Motor neuron (in vitro differentiated cells): ENCODE measurements around the gene KCTD2. TPM values are rescaled to one million over a fixed set of nuclear protein-coding genes. Genes with fewer than 3 reads are reported as not detected.

Experiments used
- ATAC-seq, 8 experiments: fragments of 200-7000 bp; cut with Tn5 transposase; replicated peaks in 6 of 8; 2 replicates each; pipeline ENCODE4 v1.8.0; 2021; ENCODE audit warnings: mild to moderate bottlenecking in 8 of 8, moderate library complexity in 8 of 8
- H3K27ac ChIP-seq, 2 donors: fragments of 250-450 bp; sonication (Bioruptor Pico); 2 replicates each; pipeline ENCODE4 v1.9.0; 2021; ENCODE audit warnings: antibody characterized with exemption in 2 of 2, mild to moderate bottlenecking in 2 of 2, moderate library complexity in 1 of 2
- H3K4me1 ChIP-seq, 2 donors: fragments of 250-450 bp; sonication (Bioruptor Pico); replicated peaks in 1 of 2; 2 replicates each; pipeline ENCODE4 v1.6.1; 2021; ENCODE audit warnings: antibody characterized with exemption in 2 of 2, mild to moderate bottlenecking in 2 of 2, moderate library complexity in 1 of 2
- H3K4me3 ChIP-seq, 5 donors: fragments of 250-450 bp; sonication (Bioruptor Pico); 2 replicates each; pipeline ENCODE4 v1.9.0; 2021; ENCODE audit warnings: antibody characterized with exemption in 5 of 5, mild to moderate bottlenecking in 5 of 5, moderate library complexity in 4 of 5
- WGBS, 10 experiments: fragments of 450-650 bp; shearing (Covaris generic); methylation state at CpG; one replicate each; pipeline ENCODE4 v1.0.0; 2022; 5-methylcytosine and 5-hydroxymethylcytosine counted together
- in situ Hi-C, 9 experiments: fragments of 400-800 bp; cut with MboI; loops; one replicate each; pipeline ENCODE4 v1.15.0; 2021; ENCODE audit warnings: low sequenced_read_pairs in 9 of 9, low pct_unique_long_range_greater_than_20kb in 2 of 9; ENCODE audit not compliant: unreplicated experiment in 9 of 9
- total RNA-seq, 8 experiments: library from RNA; unstranded; fragments of 300-600 nt; gene quantifications; 2 replicates each; pipeline versions ENCODE4 v1.2.3 to v1.2.4, GENCODE V29; 2022

KCTD2 gene
- total RNA-seq, 8 experiments from 2014 or later = 13.2 to 41.6 (median 30.6) TPM

DNA sequence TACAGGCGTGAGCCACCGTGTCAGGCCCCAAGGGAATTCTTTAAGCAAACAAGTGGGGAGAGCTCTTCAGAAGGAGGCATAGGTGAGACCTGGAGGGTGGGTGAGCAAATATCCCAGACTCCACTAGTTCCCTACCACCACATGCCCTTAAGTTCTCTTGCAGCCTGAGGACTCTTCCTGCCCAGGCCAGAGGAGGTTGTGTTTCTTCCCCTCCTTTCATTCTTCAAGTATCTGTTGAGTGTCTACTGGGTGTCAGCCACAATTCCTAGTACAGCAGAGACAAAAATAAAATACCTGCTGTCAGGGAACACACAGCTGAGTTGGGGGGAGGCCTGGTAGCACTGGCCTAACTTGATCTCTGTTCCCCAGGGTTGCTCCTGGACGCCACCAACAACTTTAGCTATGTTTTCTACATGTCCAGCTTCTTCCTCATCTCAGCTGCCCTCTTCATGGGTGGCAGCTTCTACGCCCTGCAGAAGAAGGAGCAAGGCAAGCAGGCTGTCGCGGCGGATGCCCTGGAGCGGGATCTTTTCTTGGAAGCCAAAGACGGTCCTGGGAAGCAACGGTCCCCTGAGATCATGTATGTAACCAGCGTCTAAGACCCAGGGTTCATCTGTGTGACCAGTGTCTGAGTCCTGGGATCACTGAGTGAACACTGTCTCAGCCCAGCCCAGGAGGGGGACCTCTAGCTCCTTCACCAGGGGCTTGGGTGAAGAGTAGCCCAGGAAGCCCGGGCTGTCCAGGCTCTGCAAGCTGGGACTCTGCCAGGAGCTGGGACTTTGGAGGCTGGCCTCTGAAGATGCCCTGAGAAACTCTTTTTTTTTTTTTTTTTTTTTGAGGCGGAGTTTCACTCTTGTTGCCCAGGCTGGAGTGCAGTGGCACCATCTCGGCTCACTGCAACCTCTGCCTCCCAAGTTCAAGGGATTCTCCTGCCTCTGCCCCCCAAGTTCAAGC is 56.9 kb downstream of the KCTD2 start:
- in situ Hi-C loops = no loop called here
- ATAC-seq = no peak
- WGBS, 10 experiments = 20 to 93% (median 82%) methylated on average over 1 to 8 of the region's 14 CpGs; no CpG with 5 or more reads in 2 of the 10 experiments
- no peak overlapping the region for H3K27ac ChIP-seq
- peaks cover 10 to 15% of the 10 kb centered on the region in 2 donors for H3K4me1 ChIP-seq
- no peak overlapping the region for H3K4me3 ChIP-seq

DNA sequence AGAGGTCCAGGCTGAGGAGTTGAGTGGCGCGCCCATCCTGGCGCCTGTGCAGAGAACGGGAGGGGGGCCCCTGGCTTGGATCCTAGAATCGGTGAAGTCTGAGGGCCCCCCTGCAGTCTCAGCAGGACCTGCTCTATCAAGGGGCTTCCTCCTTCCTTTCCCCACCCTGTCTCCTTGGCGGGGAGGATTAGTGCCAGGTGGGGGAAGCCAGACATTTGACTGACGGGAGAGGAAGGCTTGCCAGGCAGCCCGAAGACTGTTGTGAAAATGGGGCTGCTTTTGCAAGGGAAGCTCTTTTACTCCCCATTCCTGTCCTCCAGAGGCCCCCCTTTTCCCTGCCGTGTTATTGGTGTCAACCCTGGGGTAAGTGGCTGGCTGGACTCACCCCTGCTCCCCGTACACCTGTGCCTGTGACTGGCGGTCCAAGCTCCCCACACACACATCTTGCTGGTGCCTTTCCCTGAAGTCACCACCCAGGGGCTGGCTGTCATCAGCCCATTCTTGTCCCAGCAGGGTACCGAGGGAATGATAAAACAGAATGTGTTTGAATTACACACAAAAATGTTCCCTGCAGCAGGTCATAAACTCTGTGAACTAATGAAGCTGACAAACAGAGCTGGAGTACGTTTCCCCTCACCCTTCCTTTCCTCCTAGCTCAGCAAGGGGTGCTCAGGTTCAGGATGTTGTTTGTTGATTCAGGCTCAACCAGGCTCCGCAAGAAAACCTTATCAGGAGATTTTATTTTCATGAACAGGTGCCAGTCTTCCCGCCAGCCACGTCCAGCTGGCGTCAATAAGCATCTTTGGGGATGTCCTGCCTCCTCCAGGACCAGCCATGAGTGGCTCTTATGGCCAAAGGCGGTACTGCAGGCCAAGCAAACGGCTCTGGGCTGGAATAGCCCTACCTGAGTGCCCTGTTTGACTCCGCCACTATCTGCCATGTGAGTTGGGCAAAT is 58.4 kb downstream of the KCTD2 start:
- peak in 6 of 8 experiments; percentile 22 to 53 (median 34) for ATAC-seq
- in situ Hi-C loops = no loop called here
- H3K27ac ChIP-seq = no peak overlapping the region
- H3K4me3 ChIP-seq = no peak overlapping the region
- WGBS, 10 experiments = 0 to 88% (median 39%) methylated on average over 1 to 10 of the region's 20 CpGs; no CpG with 5 or more reads in 2 of the 10 experiments
- H3K4me1 ChIP-seq = peaks cover 14 to 18% of the 10 kb centered on the region in 2 donors

DNA sequence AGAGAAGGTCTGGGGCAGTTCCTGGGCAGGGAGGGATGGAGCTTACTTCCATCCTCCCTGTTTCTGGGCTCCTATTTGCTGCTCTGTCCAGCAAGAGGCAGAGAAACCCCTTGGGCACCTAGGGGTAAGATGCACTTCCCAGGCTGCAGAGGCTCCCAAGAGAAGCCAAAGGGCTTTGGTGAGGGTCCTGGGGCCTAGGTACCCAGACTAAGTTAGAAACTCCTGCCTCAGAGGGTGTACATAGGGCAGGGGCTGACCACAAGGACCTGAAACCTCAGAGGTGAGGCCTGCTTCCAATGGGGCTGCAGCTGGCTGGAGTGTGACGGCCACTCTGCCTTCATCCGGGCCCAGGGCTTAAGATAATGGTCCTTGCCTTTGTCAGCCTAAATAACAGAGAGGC is 61.2 kb downstream of the KCTD2 start:
- 0 to 100% (median 83%) methylated on average over 1 to 2 of the region's 2 CpGs; no CpG with 5 or more reads in 5 of the 10 experiments for WGBS, 10 experiments
- Histone ChIP-seq H3K4me1 (peaks cover 9 to 10% of the 10 kb centered on the region in 2 donors), H3K27ac (no peak overlapping the region), H3K4me3 (no peak overlapping the region)
- ATAC-seq = no peak
- in situ Hi-C loops = no loop called here

DNA sequence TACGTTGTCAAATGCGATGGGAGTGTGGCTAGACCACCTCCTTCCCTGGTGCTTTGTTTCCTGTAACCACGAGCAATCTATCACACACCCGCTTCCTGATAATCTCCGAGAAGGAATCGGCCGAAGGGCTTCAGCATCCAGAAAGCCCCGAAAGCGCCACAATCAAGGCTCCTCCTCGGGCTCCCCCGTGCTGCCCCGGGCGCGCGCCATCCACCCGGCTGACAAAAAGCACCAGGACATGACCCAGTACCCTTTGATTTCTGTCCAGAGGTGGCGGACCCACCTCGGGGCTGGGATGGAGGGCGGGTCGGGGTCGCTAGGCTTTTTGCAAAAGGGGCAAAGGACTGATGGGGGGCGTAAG is 62.0 kb downstream of the KCTD2 start:
- 10 to 51% (median 18%) methylated on average over 2 to 6 of the region's 22 CpGs; no CpG with 5 or more reads in 4 of the 10 experiments for WGBS, 10 experiments
- Histone ChIP-seq H3K4me3 (peak overlapping the region; percentile 41 to 81 (median 55)), H3K4me1 (peaks cover 9 to 10% of the 10 kb centered on the region in 2 donors), H3K27ac (no peak overlapping the region)
- ATAC-seq = peak in 3 of 8 experiments; percentile 0 to 18 (median 9)
- in situ Hi-C loops = no loop called here

DNA sequence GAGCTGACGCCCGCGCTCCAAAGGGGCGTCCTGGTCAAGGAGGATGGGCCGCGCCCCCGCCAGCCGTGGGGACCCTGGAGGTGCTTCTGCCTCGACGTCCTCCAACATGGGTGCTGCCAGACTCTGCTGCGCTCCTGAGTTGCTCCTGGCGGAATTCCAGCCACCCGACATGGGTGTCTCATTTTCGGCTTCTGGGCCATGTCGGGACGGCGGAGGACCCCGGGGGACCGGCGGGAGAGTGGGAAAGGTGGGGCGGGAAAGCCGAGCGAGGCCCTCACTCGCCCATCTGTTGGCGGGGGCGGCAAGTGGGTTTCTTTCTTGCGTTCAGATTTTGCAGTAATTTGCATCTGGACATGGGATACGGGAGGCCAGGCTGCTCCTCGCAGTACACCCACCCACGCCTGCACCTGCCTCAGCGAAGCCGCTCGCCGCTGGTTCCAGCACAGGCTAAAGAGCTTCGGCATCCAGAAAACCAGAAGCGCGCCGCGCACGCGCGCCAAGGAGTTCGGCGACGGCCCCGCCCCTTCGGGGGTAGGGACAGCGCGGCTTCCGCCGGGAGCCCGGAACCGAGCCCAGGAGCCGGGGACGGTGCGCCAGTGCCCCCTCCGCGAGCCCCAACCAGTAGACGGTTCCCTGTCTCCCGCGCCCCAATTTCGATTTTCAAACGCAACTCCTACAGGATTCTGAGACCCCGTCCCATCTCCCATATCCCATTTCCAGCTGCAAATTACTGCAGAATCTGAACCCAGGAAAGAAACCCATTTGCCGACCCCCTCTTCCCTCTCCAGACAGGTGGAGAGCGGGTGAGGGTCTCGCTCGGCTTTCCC is 62.6 kb downstream of the KCTD2 start, which contains the start of gene ARMC7:
TSS of gene ARMC7 (plus strand) at position 563 of the 827 bp plus-strand sequence. CDS start 320 bp downstream, outside the sequence.
- in situ Hi-C loops = no loop called here
- Histone ChIP-seq H3K4me1 (peaks cover 11 to 14% of the 10 kb centered on the region in 2 donors), H3K4me3 (peak within 1 kb of the TSS; percentile 41 to 81 (median 55)), H3K27ac (peak within 1 kb of the TSS; percentile 11 to 56)
- 0% methylated on average over 1 to 8 of the region's 68 CpGs; no CpG with 5 or more reads in 6 of the 10 experiments for WGBS, 10 experiments
- peak; percentile 66 to 92 (median 88) for ATAC-seq

DNA sequence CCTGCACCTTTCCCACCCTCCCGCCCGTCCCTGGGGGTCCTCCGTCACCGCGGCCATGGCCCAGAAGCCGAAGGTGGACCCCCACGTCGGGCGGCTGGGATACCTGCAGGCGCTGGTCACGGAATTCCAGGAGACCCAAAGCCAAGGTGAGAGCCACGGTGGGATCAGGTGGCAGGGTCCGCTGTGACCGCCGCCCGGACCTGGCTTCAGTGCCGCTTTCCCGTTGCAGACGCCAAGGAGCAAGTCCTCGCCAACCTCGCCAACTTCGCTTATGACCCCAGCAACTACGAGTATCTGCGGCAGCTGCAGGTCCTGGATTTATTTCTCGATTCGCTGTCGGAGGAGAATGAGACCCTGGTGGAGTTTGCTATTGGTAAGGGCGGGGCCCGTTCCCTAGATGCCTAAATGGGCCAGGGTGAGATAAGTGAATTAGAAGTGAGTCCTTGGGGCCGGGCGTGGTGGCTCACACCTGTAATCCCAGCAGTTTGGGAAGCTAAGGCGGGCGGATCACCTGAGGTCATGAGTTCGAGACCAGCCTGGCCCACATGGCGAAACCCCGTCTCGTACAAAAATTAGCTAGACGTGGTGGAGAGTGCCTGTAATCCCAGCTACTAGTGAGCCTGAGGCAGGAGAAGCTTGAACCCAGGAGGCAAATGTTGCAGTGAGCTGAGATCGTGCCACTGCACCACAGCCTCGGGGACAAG is 63.4 kb downstream of the KCTD2 start:
- in situ Hi-C loops = no loop called here

DNA sequence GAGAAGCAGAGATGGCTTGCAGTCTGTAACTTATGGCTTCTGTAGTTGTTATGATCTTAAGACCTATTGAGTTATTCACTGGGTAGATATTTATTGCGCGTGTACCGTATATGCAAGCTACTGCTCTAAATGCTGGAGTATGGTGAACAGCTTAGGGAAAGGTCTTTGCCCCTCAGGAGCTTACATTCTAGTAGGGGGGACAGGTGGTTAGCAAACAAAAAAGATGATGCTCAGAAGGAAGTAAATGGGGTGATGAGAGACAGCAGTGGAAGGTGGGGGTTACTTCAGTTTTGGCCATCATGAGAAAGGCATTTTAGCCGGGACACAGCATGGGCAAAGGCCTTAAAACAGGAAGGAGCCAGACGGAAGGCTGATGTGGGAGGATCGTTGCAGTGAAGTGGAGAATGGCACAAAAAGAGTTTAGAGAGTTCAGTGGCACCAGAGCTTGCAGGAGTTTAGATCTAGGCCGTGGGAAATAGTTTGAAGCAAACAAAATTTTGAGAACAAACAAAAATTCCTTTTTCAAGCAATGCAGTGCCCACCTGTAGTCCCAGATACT is 64.8 kb downstream of the KCTD2 start:
- 71 to 100% (median 93%) methylated on average over 2 to 7 of the region's 7 CpGs; no CpG with 5 or more reads in 1 of the 10 experiments for WGBS, 10 experiments
- Histone ChIP-seq H3K27ac (no peak overlapping the region), H3K4me3 (no peak overlapping the region), H3K4me1 (peaks cover 11 to 14% of the 10 kb centered on the region in 2 donors)
- ATAC-seq = no peak
- in situ Hi-C loops = no loop called here

More for the DNA sequence above, 63.4 kb downstream of the KCTD2 start:
- Histone ChIP-seq H3K4me3 (peak overlapping the region; percentile 41 to 81 (median 55)), H3K4me1 (peaks cover 11 to 14% of the 10 kb centered on the region in 2 donors), H3K27ac (peak overlapping the region in 1 of 2 donors; percentile 56)
- ATAC-seq = peak in 3 of 8 experiments; percentile 2 to 15 (median 15)
- 28 to 80% (median 36%) methylated on average over 1 to 16 of the region's 40 CpGs; no CpG with 5 or more reads in 6 of the 10 experiments for WGBS, 10 experiments

DNA sequence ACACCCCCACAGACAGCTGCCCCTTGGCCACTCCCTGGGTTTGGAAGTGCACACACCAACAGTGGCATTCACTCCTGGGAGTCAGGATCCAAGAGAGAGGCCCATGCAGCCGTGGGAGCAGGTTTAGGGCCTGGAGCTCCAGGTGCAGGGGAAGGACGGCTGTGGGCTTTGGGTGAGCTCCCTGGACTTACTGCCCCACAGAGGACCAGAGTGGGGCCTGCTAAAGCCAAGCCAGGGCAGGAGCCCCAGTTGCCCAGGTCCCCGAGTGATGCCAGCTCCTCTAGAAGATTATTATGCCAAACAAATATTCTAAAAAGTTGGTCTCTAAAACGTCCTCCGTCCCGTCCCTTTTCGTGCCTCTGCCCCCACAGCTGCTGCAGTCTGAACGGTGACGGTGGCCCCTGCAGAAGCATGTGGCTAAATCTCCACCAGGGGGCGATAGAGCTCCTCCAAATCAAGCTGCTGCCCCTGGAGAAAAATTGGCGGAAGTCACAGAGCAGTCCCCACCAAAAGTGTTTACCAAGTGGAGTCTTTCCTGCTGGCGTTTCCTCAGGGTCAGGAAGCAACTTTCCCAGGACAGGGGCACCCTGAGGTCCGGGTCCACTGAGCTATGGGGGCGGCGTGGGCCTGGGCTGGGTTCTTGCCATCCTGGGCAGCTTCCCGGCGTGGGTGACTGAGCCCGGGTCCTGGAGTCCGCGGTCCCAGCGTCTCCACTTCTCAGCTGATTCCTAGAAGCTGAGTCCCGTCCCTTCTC is 67.0 kb downstream of the KCTD2 start:
- Histone ChIP-seq H3K4me1 (peaks cover 7 to 12% of the 10 kb centered on the region in 2 donors), H3K27ac (no peak overlapping the region), H3K4me3 (peak overlapping the region in 2 of 5 donors; percentile 4 to 11)
- WGBS, 10 experiments = 0 to 20% (median 3%) methylated on average over 1 to 8 of the region's 22 CpGs; no CpG with 5 or more reads in 3 of the 10 experiments
- ATAC-seq = peak; percentile 46 to 81 (median 60)
- in situ Hi-C loops = no loop called here

DNA sequence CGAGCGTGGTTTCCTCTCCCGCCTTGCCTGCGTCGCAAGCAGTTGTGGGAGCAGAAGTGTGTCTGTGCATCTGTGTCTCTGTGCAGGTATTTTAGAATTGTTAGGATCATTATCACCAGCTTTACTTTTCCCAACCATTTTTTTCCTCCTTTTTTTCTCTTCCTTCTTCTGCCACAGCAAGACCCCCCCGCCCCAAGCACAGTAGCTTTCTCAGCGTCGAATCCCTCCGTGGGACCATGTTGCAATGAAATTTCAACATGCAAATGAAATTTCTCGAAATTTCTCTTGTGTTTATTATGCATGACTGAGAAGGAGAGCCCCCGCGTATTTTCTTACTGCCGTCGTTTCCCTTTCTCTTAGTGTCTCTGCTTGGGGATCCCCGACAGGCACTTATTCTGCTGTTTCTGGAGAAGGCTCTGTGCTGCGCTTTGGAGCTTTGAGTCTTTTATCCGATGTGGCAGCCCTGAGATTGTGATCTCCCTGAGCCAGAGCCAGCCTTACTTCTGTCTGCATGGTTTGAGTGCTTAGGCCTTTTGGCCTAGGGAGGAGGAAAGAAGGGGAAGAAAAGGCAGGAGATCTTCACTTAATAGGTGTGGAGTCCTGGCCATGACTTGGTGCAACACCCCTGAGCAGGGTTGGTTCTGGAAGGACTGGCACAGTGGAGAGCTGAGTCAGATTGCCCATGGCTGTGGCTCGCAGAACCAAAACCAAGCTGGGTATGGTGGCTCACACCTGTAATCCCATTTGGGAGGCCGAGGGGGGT is 67.7 kb downstream of the KCTD2 start:
- Histone ChIP-seq H3K4me1 (peaks cover 4 to 10% of the 10 kb centered on the region in 2 donors), H3K4me3 (no peak overlapping the region), H3K27ac (no peak overlapping the region)
- 0 to 100% (median 73%) methylated on average over 2 to 17 of the region's 19 CpGs for WGBS, 10 experiments
- in situ Hi-C loops = no loop called here
- ATAC-seq = no peak
